Osteoblast (primary cell): ENCODE results near the gene CDH1. TPM values are rescaled to one million over a fixed set of nuclear protein-coding genes. Genes with fewer than 3 reads are reported as not detected.

ENCODE experiments used
- DNase-seq: peaks from one replicate; pipeline ENCODE4 v3.0.0; 2011; ENCODE audit warnings: low spot score, mixed read lengths; ENCODE audit not compliant: insufficient read length; ENCODE audit errors: missing footprints
- H2AFZ ChIP-seq: 2 replicates; pipeline ENCODE4 v1.6.0; 2011; ENCODE audit warnings: mild to moderate bottlenecking, low read length
- H3K27ac ChIP-seq: 2 replicates; pipeline ENCODE4 v1.5.1; 2011; ENCODE audit warnings: mild to moderate bottlenecking, low read depth, low read length, moderate library complexity
- H3K27me3 ChIP-seq: 2 replicates; pipeline ENCODE4 v1.6.0; 2012; ENCODE audit warnings: mild to moderate bottlenecking, control low read depth, inconsistent platforms, low read length, moderate library complexity; ENCODE audit not compliant: insufficient read depth
- H3K36me3 ChIP-seq: 2 replicates; pipeline ENCODE4 v1.5.1; 2011; ENCODE audit warnings: mild to moderate bottlenecking, low read length, control low read depth, moderate library complexity; ENCODE audit not compliant: insufficient read depth
- H3K4me1 ChIP-seq: 2 replicates; pipeline ENCODE4 v1.5.1; 2011; ENCODE audit warnings: mild to moderate bottlenecking, low read length, control low read depth, moderate library complexity; ENCODE audit not compliant: insufficient read depth
- H3K4me2 ChIP-seq: 2 replicates; pipeline ENCODE4 v1.6.0; 2011; ENCODE audit warnings: mild to moderate bottlenecking, low read length; ENCODE audit not compliant: insufficient read depth
- H3K4me3 ChIP-seq: fragments of 200-600 bp; sonication (generic); 3 replicates; pipeline ENCODE4 v1.5.1; 2012; ENCODE audit warnings: mild to moderate bottlenecking, low read length, inconsistent platforms; ENCODE audit not compliant: insufficient read depth
- H3K79me2 ChIP-seq: 2 replicates; pipeline ENCODE4 v1.6.0; 2012; ENCODE audit warnings: mild to moderate bottlenecking, low read length, control low read depth, inconsistent platforms; ENCODE audit not compliant: insufficient read depth
- H3K9me3 ChIP-seq: 2 replicates; pipeline ENCODE4 v1.5.1; 2011; ENCODE audit warnings: low read depth, low read length, control low read depth
- H4K20me1 ChIP-seq: 2 replicates; pipeline ENCODE4 v1.6.0; 2012; ENCODE audit warnings: mild to moderate bottlenecking, low read length, control low read depth; ENCODE audit not compliant: insufficient read depth
- total RNA-seq: library from RNA; depleted of rRNA; stranded (reverse); fragments of >200 nt; gene quantifications from 2 replicates; pipeline ENCODE4 v1.2.3, GENCODE V29; 2012
- TF ChIP-seq, protein P1 (sequence below): IDR thresholded peaks from 2 replicates; pipeline ENCODE4 v1.5.1; 2011; ENCODE audit warnings: mild to moderate bottlenecking, low read depth, low read length, moderate library complexity; ENCODE audit errors: extremely low read depth

CDH1 gene
- total RNA-seq, 1 donor, result 1.1 TPM

DNA sequence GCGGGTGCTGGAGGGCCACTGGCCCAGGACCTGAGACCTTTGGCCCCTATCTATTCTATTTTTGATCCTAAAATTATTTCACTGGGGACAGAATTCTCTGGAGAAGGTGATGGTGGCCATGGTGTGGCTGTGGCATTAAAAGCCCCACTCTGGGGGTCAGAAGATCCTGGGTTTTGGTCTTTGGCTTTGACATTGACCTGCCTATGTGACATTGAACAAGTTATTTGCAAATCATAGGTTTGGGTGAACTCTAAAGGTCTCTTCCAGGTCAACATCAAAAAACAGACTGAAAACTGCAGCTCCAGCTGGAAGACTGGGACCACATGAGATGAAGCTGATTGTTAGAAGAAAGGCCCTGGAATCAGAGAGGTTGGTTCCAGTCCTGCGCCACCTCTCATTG lies 2.3 kb upstream of the CDH1 start:
- no peaks in the 10 kb centered on the region for H3K79me2 ChIP-seq
- TF ChIP-seq, protein P1, sequence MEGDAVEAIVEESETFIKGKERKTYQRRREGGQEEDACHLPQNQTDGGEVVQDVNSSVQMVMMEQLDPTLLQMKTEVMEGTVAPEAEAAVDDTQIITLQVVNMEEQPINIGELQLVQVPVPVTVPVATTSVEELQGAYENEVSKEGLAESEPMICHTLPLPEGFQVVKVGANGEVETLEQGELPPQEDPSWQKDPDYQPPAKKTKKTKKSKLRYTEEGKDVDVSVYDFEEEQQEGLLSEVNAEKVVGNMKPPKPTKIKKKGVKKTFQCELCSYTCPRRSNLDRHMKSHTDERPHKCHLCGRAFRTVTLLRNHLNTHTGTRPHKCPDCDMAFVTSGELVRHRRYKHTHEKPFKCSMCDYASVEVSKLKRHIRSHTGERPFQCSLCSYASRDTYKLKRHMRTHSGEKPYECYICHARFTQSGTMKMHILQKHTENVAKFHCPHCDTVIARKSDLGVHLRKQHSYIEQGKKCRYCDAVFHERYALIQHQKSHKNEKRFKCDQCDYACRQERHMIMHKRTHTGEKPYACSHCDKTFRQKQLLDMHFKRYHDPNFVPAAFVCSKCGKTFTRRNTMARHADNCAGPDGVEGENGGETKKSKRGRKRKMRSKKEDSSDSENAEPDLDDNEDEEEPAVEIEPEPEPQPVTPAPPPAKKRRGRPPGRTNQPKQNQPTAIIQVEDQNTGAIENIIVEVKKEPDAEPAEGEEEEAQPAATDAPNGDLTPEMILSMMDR, result no peak
- H3K27me3 ChIP-seq, result peaks cover 46% of the 10 kb centered on the region

DNA sequence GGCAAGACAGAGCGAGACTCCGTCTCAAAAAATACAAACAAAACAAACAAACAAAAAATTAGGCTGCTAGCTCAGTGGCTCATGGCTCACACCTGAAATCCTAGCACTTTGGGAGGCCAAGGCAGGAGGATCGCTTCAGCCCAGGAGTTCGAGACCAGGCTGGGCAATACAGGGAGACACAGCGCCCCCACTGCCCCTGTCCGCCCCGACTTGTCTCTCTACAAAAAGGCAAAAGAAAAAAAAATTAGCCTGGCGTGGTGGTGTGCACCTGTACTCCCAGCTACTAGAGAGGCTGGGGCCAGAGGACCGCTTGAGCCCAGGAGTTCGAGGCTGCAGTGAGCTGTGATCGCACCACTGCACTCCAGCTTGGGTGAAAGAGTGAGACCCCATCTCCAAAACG lies 531 bp upstream of the CDH1 start:
- no peak overlapping the region for H3K4me3 ChIP-seq
- H3K4me2 ChIP-seq, result no peak overlapping the region
- TF ChIP-seq, protein P1, result no peak
- H3K36me3 ChIP-seq, result no peaks in the 10 kb centered on the region
- peaks cover 46% of the 10 kb centered on the region for H3K27me3 ChIP-seq
- DNase-seq, result no peak
- H3K79me2 ChIP-seq, result no peaks in the 10 kb centered on the region
- H3K4me1 ChIP-seq, result no peaks in the 10 kb centered on the region
- H3K27ac ChIP-seq, result no peak overlapping the region
- H2AFZ ChIP-seq, result no peak overlapping the region
- no peaks in the 10 kb centered on the region for H3K9me3 ChIP-seq
- H4K20me1 ChIP-seq, result no peaks in the 10 kb centered on the region

More for the DNA sequence above, 2.3 kb upstream of the CDH1 start:
- no peaks in the 10 kb centered on the region for H3K36me3 ChIP-seq
- H2AFZ ChIP-seq, result no peak overlapping the region
- H3K4me2 ChIP-seq, result no peak overlapping the region
- no peaks in the 10 kb centered on the region for H4K20me1 ChIP-seq
- H3K9me3 ChIP-seq, result no peaks in the 10 kb centered on the region
- DNase-seq, result peak; percentile 55
- H3K4me3 ChIP-seq, result no peak overlapping the region
- no peak overlapping the region for H3K27ac ChIP-seq
- H3K4me1 ChIP-seq, result no peaks in the 10 kb centered on the region

DNA sequence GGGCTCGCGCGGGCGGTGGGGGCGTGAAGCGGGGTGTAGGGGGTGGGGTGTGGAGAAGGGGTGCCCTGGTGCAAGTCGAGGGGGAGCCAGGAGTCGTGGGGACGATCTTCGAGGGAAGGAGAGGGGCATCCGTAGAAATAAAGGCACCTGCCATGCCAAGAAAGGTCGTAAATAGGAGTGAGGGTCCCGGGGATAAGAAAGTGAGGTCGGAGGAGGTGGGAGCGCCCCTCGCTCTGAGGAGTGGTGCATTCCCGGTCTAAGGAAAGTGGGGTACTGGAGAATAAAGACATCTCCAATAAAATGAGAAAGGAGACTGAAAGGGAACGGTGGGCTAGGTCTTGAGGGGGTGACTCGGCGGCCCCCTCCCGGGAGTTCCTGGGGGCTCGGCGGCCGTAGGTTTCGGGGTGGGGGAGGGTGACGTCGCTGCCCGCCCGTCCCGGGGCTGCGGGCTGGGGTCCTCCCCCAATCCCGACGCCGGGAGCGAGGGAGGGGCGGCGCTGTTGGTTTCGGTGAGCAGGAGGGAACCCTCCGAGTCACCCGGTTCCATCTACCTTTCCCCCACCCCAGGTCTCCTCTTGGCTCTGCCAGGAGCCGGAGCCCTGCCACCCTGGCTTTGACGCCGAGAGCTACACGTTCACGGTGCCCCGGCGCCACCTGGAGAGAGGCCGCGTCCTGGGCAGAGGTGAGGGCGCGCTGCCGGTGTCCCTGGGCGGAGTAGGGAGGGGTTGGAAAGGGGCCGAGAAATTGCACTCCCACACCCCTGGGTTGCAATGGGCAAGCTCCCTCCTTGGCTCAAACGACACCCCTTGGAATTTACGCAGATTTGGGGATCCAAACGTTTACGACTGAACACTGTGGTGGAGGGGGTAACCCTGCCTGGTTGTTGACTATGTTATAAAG lies 888 bp downstream of the CDH1 start:
- Histone ChIP-seq H3K36me3 (no peaks in the 10 kb centered on the region), H3K4me2 (no peak overlapping the region), H3K27ac (no peak overlapping the region), H2AFZ (no peak overlapping the region), H3K4me3 (no peak overlapping the region), H4K20me1 (no peaks in the 10 kb centered on the region), H3K4me1 (no peaks in the 10 kb centered on the region), H3K79me2 (no peaks in the 10 kb centered on the region), H3K9me3 (no peaks in the 10 kb centered on the region), H3K27me3 (peaks cover 41% of the 10 kb centered on the region)
- TF ChIP-seq, protein P1, result no peak
- DNase-seq, result peak; percentile 69

DNA sequence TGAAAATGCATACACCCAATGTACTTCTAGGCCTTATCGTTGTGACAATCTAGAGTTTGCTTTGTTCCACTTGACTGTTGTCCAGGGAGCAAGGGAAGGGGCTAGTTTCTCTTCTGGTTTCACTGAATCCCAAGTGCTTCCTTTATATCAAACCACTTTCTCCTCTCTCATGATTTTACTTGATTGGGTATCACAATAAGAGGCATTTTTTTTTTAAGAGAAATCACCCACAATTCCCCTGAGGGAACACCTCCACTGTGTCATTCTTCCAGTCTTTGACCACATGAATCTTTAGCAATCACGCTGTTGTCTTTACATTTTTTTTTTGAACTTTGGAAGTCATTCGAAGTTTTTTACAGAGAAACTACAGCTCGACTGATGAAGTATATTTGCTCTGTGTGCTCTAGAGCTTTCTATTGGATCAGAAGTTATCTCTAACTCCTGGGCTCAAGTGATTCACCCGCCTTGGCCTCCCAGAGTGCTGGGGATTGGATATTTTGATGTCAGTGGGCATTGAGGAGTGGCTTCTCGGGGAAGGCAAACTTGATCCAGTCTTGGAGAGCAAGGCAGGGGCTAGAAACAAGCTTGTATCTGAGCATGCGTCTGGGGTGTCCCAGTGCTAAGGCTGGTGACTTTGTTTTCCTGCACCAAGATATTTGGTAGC lies 3.0 kb downstream of the CDH1 start:
- TF ChIP-seq, protein P1, result no peak

More for the DNA sequence above, 3.0 kb downstream of the CDH1 start:
- Histone ChIP-seq H3K4me3 (no peak overlapping the region), H3K36me3 (no peaks in the 10 kb centered on the region), H3K27ac (no peak overlapping the region), H3K9me3 (no peaks in the 10 kb centered on the region), H3K79me2 (no peaks in the 10 kb centered on the region), H3K4me2 (no peak overlapping the region), H2AFZ (no peak overlapping the region), H3K27me3 (peaks cover 38% of the 10 kb centered on the region), H4K20me1 (no peaks in the 10 kb centered on the region), H3K4me1 (peaks cover 2% of the 10 kb centered on the region)
- DNase-seq, result peak; percentile 74
